Measurements from ENCODE around the gene SENP6. TPM values are rescaled to one million over a fixed set of nuclear protein-coding genes. Genes with fewer than 3 reads are reported as not detected.

The SENP6 gene
- total RNA-seq, 2 experiments from 2014 or later, result 70.2 to 72.0 TPM

DNA sequence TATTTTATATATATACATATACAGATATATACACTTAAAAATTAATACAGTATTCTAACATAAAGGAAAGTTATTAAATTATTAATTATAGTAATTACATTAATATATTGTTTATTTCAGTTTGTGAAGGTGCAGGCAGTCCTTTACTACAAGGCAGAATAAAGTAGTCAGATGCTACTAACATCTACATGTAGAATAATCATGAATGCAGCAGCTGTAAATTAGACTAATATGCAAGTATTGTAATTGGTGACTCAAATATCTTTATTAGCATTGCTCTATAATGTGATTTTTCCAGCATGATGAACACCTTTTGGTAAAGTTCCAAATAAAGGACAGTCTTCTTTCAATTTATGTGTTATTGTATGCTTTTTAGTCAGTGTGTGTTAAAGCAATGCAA lies 164.7 kb downstream of the SENP6 start:
- Mint-ChIP-seq H3K4me3 (no peak overlapping the region), H3K36me3 (ENCODE audit: low read depth) (no peaks in the 10 kb centered on the region), H3K27ac (no peak overlapping the region), H3K4me1 (ENCODE audit: low read depth) (no peaks in the 10 kb centered on the region), H3K9me3 (no peaks in the 10 kb centered on the region), H3K27me3 (peaks cover 12% of the 10 kb centered on the region)
- ChIA-PET POLR2A (no interaction called here), CTCF (no interaction called here)
- ATAC-seq (no peak), DNase-seq (no peak)
- TF ChIP-seq, protein P1, sequence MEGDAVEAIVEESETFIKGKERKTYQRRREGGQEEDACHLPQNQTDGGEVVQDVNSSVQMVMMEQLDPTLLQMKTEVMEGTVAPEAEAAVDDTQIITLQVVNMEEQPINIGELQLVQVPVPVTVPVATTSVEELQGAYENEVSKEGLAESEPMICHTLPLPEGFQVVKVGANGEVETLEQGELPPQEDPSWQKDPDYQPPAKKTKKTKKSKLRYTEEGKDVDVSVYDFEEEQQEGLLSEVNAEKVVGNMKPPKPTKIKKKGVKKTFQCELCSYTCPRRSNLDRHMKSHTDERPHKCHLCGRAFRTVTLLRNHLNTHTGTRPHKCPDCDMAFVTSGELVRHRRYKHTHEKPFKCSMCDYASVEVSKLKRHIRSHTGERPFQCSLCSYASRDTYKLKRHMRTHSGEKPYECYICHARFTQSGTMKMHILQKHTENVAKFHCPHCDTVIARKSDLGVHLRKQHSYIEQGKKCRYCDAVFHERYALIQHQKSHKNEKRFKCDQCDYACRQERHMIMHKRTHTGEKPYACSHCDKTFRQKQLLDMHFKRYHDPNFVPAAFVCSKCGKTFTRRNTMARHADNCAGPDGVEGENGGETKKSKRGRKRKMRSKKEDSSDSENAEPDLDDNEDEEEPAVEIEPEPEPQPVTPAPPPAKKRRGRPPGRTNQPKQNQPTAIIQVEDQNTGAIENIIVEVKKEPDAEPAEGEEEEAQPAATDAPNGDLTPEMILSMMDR (IDR thresholded peaks at IDR 0.05), result no peak
- intact Hi-C loops (cut with micrococcal nuclease), result no loop called here

Other genes with a start within 250 kb of the SENP6 start
- gene FILIP1, start 108.1 kb upstream of the SENP6 start, total RNA-seq, result under 1 TPM in 1 of 2 experiments, not detected in 1; 0.07 TPM
- gene MYO6, start 147.4 kb downstream of the SENP6 start, total RNA-seq, result 1 to 10 TPM; 1.4 TPM